HG03039 (cell line): ENCODE data around the gene ATP6V0A4.
"Not testable (repeated sequence)": the region's sequence is repeated elsewhere in the genome, so short reads cannot be mapped to it uniquely, and the experiment has no call there.

Experiments used
- ATAC-seq: cut with Tn5 transposase; IDR thresholded peaks from one replicate; pipeline ENCODE4 v1.9.1; 2021; ENCODE audit warnings: mild to moderate bottlenecking, moderate library complexity; ENCODE audit not compliant: unreplicated experiment

The ATP6V0A4 gene

DNA sequence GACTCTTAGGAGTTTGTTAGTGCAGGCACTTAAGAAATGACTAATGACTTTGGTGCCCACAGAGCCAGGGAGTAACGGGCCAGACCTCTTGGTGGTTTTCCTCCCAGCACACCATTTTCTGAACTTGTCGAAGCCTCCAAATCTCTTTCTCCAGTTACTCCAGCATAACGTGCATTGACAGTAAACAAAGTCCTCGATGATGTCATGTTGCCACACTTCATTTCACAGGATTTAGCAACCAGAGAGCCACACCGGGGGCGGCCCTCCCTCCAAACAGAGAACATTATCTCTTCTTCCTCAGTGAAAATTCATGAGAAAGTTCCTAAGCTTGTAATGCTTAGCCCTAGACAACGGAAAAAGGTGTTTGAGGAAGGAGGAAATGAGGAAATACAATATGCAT is 92.8 kb downstream of the ATP6V0A4 start:
- no peak for ATAC-seq

DNA sequence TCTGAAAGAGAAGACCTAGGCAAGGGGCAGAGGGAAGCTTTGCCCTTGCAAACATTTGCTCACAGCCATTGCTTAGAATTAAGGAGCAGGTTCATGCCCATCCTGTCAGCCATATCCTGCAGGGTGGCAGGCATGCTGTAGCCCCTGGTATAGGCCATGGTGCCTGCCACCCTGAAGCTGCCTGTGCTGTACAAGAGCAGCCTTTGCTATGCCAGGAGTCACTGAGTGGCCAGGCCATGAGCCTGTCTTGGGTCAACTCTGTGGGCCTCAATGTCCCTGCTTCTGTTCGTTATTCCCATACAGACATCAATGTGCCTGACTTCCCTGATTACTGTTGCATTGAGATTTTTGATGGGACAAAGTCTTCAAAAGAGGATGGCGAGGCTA is 96.5 kb downstream of the ATP6V0A4 start:
- ATAC-seq: no peak

DNA sequence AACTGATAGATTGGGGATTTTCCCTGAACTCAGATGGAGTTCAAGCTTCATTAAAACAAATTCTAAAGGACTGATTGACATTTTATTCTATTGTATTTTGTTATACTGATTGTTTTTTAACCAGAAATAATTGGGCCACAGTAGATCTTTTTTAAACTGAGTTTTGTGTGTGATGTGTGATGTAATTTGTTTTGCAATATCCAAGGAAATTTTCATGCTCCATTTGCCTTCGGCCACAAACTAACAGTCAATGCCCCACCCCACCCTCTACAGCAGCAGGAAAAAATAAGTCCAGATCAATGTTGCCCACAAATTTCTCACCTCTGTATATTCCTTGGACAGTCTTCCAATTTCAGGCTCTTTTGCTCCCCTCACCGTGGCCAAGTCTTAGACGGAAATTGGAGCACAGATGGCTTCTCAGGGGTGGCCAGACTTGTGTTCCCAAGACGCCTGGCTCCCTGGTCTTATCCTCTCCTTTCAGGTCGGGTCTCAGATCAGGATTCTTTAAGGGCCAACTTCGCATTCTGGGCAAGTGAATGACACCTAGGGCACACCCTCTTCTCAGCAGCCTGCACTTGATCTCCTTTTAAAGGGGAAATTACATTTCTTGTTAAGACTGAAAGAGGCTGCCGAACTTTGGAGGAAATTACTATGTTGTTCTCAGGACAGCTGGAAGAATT is 97.0 kb downstream of the ATP6V0A4 start, which contains the start of gene SVOPL:
SVOPL (minus strand) TSS at position 506 of the 680 bp plus-strand sequence. CDS start 22,317 bp downstream, outside the sequence.
- no peak for ATAC-seq

DNA sequence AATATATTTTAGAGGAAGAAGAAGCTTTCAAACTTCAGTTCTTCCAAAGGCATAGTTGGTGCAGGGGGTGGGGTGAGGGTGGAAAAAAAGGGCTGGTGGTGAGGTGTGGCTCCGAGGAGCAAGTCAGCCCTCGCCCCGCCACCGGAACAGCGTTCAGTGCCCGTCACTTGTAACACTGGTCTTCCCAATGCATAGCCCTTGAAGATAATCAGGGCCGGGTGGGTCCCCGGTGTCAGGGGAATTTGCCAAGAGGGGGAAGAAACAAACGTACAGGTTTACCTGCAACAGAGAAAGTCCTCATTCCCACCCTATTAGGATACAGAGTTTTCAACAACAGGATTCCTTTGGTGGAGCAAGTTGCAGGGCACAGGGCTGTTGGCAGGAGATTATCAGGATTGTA is 98.3 kb downstream of the ATP6V0A4 start:
- no peak for ATAC-seq

DNA sequence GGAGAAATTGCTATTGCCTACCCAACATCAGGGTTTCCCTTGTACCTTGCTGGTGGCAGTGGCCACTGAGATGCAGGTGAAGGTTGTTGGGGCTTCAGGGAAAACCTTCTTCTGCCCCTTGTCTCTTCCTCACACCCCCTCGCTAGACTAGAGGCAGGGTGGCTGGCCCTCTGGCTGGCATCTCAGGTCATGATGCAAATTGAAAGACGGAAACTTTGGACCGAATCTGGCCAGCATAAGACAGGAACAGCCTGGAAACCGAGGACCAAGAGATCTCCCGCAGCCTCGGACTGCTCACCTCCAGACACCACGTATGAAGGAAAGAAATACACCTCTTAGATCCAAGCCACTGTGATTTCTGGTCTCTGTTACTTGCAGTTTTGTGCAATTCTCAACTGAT is 99.7 kb downstream of the ATP6V0A4 start:
- no peak for ATAC-seq

DNA sequence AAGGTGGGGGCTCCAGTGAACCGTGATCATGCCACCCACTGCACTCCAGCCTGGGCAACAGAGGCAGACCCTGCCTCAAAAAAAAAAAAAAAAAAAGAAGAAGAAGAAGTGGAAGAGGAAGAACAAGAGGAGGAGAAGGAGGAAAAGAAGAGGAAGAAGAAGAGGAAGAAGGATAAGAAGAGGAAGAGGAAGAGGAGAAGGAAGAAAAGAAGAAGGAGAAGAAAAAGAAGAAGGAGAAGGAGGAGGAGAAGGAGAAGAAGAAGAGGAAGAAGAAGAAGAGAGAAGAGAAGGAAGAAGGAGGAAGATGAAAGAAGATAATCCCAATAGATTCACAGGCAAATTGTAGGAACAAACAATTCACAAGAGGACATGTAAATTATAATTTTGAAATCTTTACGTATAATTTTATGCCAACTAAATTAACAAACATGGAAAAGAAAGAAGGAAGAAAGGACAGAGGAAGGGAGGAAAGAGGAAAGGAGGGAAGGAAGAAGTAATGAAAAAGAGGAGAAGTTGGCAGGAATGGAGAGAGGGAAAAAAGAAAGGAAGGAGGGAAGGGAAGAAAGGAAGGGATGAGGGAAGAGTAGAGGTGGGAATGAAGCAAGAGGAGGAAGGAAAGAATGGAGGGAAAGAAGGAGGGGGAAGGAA is 100.3 kb downstream of the ATP6V0A4 start:
- no peak for ATAC-seq

DNA sequence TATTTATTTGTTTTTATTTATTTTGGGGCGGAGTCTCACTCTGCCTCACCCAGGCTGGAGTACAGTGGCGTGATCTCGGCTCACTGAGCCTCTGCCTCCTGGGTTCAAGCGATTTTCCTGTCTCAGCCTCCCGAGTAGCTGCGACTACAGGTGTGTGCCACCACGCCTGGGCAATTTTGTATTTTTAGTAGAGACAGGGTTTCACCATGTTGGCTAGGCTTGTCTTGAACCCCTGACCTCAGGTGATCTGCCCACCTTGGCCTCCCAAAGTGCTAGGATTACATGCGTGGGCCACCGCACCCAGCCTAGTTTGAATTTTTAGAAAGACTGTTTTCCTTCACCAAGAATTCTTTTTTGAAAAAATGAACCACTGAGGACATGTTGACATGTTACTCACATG is 102.2 kb downstream of the ATP6V0A4 start:
- not testable (repeated sequence) for ATAC-seq

DNA sequence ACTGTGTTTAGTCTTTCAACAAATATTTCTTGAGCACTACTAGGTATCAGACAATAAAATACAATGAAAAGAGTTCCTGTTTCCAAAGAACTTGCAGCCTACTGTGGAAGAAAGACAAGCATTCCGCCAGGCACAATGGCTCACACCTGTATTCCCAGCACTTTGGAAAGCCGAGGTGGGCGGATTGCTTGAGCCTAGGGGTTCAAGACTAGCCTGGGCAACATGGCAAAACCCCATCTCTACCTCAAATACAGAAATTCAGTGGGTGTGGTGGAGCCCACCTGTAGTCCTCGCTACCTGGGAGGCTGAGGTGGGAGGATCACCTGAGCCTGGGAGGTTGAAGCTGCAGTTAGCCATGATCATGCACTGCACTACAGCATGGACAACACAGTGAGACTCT is 102.9 kb downstream of the ATP6V0A4 start:
- no peak for ATAC-seq

DNA sequence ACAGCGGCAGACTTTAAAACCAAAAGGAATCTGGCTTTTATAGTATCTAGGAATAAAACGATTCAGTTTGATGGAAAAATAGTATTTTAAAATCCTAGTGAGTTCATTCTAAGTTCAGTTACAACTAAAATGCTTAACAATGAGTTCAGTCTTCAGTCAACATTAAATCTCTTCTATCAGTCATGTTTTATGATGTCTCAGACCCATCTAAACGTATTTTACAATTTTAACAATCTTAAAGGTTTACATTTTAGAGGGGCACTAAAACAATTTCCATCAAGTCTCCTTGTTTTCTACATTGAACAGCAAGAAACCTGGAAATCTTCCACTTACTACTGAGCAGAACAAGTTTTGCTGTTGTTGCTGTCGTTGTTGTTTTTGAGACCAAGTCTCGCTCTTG is 106.8 kb downstream of the ATP6V0A4 start:
- no peak for ATAC-seq

DNA sequence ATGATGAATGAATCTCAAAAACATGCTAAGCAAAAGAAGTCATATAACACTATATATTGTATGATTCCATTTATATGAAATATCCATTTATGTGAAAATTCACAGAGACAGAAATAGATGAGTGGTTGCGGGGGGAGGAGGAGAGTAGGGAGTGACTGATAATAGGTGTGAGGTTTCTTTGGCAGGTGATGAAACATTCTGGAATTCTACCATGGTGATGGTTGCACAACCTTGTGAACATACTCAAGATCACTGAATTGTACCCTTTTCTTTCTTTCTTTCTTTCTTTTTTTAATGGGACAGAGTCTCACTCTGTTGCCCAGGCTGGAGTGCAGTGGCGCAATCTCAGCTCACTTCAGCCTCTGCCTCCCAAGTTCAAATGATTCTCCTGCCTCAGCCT is 107.5 kb downstream of the ATP6V0A4 start:
- no peak for ATAC-seq

DNA sequence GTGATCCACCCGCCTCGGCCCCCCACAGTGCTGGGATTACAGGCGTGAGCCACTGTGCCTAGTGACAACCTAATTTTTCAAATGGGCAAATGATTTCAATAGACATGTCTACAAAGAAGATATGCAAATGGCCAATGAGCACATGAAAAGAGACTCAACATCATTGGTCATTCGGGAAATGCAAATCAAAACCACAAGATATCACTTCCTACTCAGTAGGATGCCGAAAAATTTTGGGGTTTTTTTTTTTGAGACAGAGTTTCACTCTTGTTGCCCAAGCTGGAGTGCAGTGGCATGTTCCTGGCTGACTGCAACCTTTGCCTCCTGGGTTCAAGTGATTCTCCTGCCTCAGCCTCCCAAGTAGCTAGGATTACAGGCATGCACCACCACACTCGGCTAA is 110.0 kb downstream of the ATP6V0A4 start:
- not testable (repeated sequence) for ATAC-seq

DNA sequence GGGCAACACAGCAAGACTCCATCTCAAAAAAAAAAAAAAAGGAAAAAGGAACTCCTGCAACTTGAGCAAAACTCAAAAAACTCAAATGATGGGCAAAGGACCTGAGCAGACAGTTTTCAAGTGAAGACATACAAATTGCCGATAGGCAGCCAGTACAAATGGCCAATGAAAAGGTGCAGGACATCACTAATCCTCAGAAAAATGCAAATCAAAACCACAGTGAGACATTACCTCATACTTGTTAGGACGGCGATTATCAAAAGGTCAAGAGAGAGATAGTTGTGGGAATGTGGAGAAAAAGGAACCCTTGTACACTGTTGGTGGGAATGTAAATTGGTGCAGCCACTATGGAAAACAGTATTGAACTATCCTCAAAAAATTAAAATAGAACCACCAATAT is 113.7 kb downstream of the ATP6V0A4 start:
- no peak for ATAC-seq

DNA sequence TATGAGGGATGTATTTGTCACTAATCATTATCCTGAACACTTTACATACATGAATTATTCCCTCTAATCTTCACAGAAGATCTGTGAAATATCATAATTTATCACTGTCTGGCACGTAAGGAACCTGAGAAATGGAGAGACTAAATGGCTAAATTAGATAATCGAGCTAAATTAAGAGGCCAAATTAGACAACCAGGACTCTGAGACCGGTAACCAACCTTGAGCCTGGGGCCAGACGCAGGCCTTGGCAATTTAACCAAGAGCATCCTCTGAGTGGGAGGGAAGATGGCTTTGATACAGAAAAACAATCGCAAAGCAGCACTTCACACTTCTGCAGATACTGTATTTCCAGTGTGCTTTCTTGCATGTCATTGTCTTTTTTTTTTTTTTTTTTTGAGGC is 118.2 kb downstream of the ATP6V0A4 start:
- no peak for ATAC-seq

DNA sequence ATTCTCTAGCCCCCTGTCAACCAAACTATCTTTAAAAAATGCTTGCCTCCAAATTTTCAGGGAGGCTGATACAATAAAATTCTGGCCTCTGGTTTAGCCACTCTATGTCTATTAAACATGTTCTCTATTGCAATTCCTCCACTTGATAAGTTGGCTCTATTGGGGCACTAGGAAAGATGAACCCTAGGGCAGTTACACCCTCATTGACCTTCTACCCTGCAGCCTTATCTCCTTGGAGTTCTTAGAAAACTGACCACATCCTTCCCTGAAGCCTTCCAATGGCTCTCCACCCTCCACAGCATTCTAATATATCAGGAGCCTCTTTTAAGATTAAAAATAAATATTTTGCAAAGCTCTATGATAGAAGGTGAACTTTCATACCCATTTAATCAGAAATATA is 127.4 kb downstream of the ATP6V0A4 start:
- ATAC-seq: no peak

DNA sequence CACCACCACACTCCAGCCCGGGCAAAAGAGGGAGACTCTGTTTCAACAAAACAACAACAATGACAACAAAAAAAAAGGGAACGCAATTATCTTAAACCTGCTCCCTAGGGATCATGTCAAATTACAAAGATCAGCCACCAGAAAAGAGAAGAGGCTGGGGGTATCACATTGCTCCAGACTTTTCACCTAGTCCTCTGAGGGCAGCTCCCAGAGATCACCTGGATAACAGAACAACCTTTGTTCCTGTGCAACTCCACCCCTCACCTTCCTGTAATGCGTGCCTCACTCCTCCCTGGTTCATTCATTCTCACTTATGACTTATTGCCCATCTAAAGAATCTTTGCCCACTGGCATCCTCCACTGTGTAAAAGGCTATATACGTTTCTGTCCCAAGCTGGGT is 128.6 kb downstream of the ATP6V0A4 start:
- no peak for ATAC-seq

DNA sequence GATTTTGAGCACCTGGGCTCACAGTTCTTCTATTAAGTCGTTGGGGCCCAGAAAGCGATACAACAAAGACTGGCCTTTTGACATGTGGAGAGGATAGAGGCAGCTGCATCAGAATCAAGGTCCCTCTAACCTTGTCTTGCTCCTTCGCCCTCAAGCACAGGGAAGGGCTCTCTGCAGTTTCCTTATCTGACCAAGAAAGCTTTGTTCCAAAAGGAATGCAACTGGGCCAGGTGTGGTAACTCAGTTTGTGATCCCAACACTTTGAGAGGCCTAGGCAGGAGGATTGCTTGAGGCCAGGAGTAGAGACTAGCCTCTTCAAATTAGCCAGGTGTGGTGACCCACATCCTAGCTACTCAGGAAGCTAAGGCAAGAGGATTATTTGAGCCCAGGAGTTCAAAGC is 129.1 kb downstream of the ATP6V0A4 start:
- ATAC-seq: no peak

DNA sequence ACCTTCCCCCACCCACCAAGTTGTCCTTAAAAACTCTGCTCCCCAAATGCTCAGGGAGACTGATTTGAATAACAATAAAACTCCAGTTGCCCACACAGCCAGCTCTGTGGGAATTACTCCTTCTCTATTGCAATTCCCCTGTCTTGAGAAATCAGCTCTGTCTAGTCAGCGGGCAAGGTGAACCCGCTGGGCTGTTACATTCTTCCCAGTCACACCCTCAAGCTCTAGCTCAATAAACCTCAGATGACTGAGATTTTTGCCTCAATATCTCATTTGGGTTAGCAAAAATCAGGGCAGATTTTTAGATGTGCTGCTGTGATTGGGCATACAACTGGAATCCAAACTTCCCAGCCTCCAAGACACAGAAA is 129.8 kb downstream of the ATP6V0A4 start:
- ATAC-seq: no peak

DNA sequence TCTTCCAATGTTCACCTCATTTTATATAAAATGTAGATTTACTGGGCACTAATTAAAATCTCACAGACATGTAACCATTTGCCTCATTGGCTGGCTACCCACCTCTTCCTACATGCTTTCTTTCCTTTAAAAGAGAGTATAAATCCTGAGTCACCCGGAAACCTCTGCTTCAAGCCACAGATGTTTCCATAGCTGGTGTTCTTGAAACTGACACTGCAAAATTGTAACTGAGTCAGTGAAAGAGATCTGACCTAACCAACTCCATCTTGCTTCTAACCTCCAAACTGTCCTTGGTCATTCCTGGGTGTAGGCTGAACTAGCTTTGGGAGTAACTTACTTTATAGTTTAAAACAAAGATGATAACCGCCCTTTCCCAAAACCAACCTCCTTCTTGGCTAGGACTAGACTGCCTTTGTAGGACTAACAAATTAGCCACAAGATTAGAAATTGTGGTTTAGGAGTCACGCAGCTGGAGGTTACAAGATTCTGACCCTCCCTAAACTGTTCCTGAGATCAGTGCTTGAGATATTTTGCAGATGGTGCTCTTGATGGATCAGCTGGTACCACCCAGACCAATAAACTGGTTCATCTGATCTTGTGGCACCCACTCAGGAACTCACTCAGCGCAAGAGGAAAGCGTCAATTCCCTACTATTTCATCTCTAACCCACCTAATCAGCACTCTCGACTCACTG is 130.3 kb downstream of the ATP6V0A4 start:
- ATAC-seq: no peak

DNA sequence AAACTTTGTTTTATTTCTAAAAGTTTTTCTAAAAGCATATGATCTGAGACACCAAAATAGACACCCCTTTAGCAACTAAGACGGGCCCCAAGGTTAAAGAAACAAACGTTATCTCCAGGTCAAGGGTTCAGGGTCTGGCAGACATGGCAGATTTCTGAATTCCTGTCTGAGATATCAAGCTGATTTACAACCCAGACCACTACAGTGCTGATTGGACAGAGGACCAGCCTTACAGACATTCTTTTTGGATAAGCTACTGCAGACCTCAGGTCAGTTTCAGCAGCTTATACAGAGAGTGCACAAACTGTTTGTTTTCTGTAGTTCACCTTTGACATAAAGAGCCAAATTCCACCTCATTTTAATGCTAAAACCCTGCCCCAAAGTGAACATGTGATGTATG is 131.6 kb downstream of the ATP6V0A4 start:
- no peak for ATAC-seq

DNA sequence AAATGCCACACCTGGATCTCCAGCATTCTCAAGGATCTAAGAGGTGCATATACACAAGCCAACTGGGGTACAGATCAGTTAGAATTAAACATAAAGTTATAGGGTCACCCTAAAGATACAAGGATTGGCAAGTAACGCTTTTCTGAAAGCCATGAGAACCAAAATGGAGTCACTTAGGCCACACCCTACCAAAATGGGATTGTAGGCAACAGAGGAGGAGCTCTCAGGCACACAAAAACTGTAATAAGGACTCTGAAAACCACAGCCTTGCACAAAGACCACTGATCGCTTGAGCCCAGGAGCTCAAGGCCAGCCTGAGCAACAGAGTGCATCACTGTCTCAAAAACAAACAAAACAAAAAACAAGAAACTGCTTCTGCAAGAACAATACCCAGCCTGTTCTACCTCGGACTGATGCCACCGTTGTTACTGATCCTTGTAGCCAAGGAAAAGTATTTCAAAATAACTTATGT is 132.3 kb downstream of the ATP6V0A4 start:
- no peak for ATAC-seq

DNA sequence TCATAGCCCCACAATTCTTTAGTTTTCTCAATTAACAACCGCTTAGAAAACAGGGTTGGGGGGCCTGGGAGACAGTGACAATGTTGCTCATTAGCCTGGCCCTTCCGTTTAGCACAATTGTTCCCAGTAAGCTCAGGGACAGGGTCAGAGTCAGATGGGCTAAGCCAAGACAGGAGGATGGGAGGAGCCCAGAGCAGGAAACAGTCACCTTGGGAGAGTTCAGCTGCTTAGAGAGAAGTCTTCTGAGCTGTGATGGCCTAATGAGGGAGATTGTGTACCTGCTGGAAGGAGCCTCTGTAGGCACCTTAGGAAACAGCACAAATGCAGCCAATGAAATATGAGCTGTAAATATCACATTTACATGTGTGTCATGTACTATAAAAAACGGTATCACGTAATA is 132.7 kb downstream of the ATP6V0A4 start:
- no peak for ATAC-seq
